ENCODE results near the gene PLD5.

Gene PLD5

DNA sequence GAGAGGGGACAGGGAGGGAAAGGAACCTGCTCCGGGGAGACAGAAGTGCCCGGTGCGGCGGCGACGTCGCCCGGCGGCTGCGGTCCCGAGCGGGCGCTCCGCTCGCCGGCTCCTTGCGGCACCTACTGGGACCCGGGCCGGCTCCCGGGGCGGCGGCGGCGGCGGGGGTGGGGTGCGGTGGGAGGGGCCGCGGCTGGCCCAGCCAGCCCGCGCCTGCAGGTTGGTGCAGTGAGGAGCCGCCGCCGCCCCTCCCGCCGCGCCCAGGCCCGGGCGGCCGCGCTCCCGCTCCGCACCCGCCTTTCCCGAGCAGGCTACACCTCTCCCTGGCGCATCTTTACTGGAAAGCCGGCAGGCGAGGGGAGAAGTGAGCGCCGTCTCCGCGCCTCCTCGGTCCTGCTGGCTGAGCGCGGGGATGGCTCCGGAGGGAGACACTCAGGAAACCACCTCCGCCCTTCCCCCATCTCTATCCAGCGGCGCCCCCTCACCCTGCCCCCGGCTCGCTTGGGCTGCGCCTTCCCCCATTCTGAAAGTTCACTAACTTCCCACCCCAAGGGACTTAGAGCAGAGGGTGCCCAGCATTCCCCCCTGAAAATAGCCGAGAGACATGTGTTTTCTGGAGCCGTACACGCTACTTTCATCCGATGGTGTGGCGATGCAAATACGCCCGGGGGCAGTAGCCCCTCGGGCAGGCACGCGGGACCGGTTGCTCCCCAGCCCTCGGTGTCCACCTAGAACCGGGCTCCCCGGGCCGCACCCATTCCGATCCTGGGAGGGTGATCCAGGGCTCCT is at the start of gene PLD5:
Gene PLD5 (minus strand): TSS at position 127 of the 789 bp plus-strand sequence.
- no peak for DNase-seq

GRCh38 chr1:242569867-242570266 is 45.4 kb upstream of the PLD5 start:
- DNase-seq: no peak

- no peak for DNase-seq
These were observed 44.2 kb upstream of the PLD5 start for GRCh38 chr1:242568666-242569065.

GRCh38 chr1:242567596-242567995 is 43.1 kb upstream of the PLD5 start:
- DNase-seq: no peak

DNA sequence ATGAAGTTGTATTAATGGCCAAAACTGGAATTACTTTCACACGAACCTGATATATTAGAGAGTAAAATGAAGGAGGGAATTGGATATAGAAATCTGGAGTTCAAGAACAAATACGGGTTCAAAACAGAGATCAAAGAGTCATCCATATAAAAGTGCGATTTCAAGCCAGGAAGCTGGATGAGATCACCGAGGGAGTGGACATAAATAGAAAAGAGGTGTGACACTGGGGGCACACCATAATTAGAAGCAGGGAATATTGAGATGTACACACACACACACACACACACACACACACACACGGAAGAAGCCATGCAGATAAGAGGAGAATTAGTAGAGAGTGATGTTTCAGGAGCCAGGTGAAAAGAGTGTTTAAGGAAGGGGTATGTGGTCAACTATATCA is 32.3 kb upstream of the PLD5 start:
- DNase-seq: no peak

- no peak for DNase-seq
These were observed 31.8 kb upstream of the PLD5 start for GRCh38 chr1:242556276-242556675.

DNA sequence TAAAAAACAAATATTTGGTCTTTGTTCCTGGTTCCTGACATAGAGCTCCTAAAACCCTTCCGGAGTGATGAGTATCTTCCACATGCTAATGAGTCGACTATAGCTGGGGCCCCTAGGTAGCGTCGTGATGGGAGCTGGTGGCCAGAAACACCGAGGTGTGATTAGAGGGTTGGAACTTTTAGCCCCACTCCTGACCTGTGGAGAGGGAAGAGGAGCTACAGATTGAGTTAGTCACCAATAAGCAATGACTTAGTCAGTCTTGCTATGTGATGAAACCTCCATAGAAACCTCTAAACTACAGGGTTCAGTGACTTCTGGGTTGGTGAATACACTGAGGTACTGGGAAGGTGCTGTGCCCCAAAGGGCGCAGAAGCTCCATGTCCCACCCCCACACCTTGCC is 30.1 kb upstream of the PLD5 start:
- no peak for DNase-seq

GRCh38 chr1:242546849-242547729 is 22.6 kb upstream of the PLD5 start:
- DNase-seq: no peak

DNA sequence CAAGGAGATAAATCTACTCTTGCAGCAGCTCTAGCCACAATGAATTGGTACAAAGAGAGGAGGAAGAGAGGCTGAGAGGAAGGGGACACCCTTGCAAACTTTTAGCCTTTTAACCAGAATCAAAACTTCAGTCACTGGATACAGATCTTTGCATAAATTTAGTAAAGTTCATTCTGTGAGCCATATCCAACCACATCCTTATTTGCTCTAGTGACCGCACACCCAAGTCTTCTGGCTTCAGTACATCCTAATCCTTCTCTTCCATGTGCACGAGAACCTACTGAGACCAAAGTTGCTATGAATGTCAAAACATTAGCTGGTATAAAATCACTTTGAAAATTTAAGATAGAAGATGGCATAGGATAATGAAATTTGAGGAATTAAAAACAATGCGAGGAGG is 21.9 kb upstream of the PLD5 start:
- DNase-seq: no peak

DNA sequence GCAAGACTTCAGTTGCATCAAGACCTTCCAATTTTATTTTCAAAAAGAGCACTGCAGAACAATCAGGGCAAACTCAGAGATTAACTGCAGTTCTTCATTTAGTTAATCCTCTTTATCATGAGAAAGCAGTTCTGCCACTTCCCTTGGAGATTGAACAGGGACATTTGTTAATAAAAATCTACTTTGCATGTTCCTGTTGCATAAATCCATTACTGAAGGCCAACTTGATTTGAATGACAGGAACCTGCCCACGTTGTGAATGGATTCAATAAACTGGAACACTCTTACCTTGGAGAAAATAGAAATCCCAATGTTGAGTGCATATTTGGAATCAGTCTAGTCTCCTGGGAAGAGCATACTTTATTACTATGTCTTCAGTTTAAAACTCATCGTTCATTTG is 19.6 kb upstream of the PLD5 start:
- DNase-seq: no peak

DNA sequence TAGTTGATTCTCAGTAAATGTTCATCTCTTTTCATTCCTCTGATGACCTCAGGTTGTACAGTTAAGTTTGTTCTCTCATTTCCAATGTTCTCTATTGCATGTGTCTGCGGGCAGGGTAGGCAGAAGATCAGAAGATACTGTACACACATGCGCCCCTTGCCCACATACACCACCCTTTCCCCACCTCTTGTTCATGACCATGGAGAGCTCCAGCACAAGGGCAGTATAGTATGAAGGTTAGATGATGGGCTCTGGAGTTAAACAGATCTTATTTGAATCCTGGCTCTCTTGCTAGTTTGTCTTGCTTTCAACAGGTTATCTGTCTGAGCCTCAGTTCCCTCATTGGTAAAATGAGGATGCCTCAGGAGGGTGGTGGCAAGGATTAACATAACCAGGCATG is 17.8 kb upstream of the PLD5 start:
- DNase-seq: no peak

DNA sequence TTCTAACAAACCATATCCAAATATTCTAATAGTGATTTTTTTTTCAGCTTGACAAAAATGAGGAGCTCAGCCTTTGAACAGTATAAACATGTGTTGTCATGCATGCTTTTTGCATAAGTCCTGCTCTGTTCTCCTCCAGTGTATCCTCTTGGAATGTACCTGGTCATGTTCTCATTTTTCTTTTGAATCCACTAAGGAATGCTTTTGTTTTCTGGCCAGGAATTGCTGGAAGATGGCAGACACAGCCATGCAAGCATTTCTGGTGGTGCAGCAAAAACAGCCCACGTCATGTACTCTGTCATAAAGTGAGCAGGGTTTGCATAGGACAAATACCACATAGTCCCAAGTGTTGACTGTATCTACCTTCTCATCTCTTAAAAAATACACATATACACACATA is 11.5 kb upstream of the PLD5 start:
- DNase-seq: no peak

- DNase-seq: no peak
These were observed 10.3 kb upstream of the PLD5 start for GRCh38 chr1:242534753-242535152.

GRCh38 chr1:242530761-242531160 is 6.3 kb upstream of the PLD5 start:
- DNase-seq: no peak

DNA sequence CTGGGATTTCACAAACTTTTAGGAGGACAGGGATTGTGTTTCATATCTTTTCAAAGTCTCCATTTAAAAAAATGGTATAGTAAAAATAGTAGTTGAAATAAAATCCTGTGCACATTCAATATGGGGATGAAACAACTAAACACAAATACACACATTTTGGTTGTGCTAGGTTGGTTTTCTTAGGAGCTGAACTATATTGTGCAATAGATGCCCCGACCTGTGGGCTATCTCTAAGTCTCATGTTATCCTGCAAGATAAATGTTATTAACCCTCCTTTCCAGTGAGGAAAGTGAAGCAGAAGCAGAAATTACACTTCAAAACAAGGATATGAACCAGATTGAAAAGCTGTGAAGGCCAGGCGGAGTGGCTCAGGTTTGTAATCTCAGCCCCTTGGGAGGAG is 1.3 kb upstream of the PLD5 start:
- no peak for DNase-seq

DNA sequence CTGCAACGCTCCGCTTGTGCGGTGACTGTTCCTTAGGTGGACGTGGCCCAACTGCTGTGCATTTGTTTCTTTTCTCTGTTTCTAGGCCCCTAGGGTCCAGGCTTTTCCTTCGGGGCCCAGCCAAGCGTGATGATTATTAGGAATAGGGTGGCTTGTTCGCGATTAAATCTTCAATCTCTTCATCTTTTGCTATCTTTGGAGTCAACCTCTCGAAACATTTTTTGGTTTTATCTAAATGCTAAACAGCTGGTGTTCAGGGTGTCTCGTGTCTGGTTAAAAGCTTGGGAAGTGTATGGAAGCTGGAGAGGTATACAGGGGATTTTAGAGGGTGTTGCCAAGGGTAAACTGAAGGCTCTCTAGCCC is 844 bp upstream of the PLD5 start:
- DNase-seq: no peak

GRCh38 chr1:242523719-242524570 is 552 bp downstream of the PLD5 start:
- no peak for DNase-seq

DNA sequence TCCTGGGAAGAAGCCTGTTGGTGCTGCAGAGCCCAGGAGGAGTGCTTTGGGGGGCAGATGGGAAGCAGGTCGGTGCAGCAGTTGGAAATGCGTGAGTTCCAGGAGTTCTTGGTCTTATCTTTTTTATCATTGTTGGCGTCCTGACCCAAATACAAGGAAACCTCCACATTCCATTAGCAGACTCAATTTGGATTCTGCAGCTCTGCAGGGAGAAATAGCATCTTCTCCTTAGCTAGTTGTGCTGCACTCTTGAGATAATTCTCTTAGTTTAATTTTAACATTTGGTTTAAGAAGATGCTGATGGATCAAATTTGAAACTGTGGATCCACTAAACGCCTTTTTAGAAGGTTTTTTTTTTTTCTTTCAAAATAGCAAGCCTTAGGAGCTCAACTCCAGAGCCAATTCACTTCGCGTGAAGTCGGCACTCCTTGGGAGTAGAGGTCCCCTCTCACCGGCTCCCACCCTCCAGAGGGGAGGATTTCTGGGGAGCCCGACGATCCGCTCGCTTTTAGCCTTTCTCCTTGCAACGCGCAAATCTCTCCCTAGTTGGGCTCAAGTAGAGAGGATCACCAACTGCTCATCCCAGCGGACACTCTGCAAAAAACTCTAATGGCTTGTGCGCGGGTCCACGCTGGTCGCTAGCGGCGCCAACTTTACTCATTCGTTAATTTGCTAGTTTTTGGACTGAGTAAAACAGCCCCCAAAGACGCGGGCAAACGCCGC is 1.3 kb downstream of the PLD5 start:
- DNase-seq: no peak

- no peak for DNase-seq
These were observed 2.1 kb downstream of the PLD5 start for GRCh38 chr1:242522304-242522945.

DNA sequence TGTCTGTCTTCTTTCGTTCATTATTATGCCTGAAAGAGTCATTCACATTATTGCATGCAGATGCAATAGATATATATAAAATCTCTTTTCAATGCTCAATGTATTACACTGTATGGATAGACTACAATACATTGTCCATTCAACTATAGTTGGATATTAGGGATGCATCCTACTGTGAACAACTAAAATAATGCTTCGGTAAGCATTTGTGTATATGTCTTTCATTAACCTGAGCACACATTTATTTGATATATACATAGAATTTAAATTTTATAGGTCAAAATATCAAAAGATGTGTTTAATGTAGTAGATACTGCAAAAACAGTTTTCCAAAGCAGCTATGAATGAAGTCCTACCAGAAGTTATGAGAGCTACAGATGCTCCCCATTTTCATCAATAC is 8.9 kb downstream of the PLD5 start:
- no peak for DNase-seq

DNA sequence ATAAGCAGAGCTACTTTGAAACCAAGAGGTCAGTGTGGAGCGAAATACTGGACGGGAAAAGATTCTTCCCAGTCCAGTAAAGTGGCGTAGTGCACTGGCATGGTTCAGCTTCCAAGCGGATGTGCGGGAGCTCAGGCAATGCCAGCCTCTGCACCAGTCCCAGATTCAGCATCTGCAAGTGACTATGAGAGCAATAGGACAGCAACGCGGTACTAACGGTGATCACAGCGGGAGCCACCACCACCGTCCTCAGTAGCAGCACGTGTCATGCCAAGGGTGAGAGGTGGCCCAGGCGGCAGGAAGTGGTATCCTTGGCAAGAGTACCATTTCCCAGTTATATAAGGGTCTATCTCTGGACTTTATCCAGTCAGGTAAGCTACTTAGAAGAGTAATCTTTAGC is 17.8 kb downstream of the PLD5 start:
- no peak for DNase-seq

DNA sequence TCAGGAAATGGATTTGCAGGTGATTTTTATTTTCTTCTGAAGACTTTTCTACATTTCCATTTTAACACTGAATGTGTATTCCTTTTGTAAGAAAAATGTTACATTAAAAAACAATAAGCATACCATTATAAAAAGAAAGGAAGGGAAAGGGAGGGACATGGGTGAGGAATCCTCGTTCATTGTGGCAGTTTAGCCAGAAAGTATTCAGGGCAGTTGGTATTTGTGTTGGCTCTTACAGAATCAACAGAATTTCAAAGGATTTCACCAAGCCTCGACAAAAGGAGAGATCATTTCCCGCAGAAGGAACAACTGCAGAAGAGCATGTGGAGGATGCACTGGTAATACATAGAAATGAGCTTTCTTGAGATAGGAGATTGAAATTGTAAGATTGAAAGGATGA is 35.0 kb downstream of the PLD5 start:
- no peak for DNase-seq
